ENCODE measurements around the gene OR5T1.

GRCh38 chr11:56307836-56308235, 33.9 kb downstream of the OR5T1 start:
- TF ChIP-seq, protein P1, sequence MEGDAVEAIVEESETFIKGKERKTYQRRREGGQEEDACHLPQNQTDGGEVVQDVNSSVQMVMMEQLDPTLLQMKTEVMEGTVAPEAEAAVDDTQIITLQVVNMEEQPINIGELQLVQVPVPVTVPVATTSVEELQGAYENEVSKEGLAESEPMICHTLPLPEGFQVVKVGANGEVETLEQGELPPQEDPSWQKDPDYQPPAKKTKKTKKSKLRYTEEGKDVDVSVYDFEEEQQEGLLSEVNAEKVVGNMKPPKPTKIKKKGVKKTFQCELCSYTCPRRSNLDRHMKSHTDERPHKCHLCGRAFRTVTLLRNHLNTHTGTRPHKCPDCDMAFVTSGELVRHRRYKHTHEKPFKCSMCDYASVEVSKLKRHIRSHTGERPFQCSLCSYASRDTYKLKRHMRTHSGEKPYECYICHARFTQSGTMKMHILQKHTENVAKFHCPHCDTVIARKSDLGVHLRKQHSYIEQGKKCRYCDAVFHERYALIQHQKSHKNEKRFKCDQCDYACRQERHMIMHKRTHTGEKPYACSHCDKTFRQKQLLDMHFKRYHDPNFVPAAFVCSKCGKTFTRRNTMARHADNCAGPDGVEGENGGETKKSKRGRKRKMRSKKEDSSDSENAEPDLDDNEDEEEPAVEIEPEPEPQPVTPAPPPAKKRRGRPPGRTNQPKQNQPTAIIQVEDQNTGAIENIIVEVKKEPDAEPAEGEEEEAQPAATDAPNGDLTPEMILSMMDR (conservative IDR thresholded peaks at IDR 0.05; ENCODE audit: low read depth in 2 of 2): no peak
- TF ChIP-seq EZH2 (IDR thresholded peaks at IDR 0.05; ENCODE audit: low read depth, unreplicated experiment) (no peak), JUNB (IDR thresholded peaks at IDR 0.05; ENCODE audit: unreplicated experiment) (no peak), EZH2phosphoT487 (IDR thresholded peaks at IDR 0.05; ENCODE audit: unreplicated experiment) (no peak), CREB1 (CRISPR knock-in tag; IDR thresholded peaks at IDR 0.05; ENCODE audit: low read depth) (no peak), POLR2AphosphoS5 (IDR thresholded peaks at IDR 0.05; ENCODE audit: low read depth) (no peak), STAT1 (IDR thresholded peaks at IDR 0.05; ENCODE audit: unreplicated experiment) (no peak), ZNF114 (CRISPR knock-in tag; IDR thresholded peaks at IDR 0.05) (no peak)

Measured in GM23338 (cell line).